HG02623 (cell line): ENCODE results near the gene AP2A1.

Source experiments
- ATAC-seq: cut with Tn5 transposase; IDR thresholded peaks from one replicate; pipeline ENCODE4 v1.9.1; 2021; ENCODE audit warnings: moderate library complexity; ENCODE audit not compliant: unreplicated experiment

AP2A1 gene

DNA sequence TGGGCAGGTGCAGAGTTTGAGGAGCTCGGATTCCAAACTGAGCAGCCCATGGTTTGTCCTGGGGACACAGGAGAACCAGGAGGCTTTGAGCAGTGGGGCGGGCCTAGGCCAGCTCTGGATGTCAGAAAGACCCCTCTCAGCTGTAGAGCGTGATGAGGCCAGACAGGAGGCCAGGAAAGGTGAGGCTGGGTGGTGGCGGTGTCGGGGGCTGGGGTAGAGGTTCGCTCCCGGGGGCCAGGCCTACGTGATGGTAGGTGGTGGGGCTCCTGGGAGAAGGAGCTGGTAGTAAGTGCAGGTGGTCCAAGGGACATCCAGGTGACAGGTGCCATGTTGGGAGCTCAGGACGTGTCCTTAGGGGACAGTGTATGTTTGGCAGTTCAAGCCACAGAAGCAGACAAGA lies 70.6 kb downstream of the AP2A1 start:
- no peak for ATAC-seq

DNA sequence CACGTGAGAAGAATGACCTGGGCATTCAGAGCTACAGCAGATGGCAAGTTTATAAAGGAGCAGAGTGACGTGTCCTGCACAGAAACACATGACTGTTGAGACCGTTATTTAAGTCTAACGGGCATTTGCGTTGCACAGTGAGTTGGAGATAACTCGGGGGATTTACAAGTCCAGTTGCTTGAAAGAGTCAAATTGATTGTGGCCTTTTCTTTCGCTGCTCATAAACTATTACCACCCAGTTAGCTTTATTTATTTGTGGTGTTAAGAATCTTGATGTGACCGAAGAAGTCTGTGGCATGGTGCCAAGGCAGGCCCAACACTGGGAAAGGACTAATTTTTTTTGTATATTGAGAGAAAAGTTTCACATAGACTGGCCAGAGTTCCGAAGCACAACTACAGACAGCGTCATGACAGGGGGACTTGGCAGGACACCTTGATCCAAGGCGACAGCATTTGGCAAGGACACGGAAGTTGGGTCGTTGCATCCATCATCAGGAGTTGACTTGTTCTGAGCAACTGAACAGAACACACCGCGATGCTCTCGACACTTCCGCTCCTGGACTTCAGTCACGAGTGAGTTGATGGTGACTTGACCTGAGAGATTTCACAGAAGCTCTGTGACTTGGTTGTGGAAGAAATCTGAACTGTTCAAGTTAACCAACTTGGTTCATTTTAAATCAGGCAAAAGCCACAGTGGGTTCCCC lies 72.2 kb downstream of the AP2A1 start:
- no peak for ATAC-seq

DNA sequence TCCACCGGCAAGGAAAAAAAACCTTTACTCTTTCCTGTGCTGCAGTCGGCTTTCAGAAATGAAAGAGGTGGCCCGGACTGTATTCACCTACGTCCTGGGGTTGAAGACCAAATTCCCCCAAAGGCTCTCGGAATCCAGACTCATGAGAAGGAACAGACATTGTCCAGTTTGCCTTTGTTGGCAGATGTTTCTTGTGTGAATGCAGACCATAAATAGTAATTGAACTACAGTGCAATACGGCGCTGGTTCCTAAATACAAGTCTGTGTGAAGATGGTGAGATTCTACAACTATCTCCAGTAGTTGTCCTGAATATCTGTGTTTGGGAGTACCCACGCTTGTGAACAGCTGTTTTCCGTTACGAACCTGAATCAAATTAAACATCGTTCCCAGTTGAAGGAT lies 72.9 kb downstream of the AP2A1 start:
- no peak for ATAC-seq

DNA sequence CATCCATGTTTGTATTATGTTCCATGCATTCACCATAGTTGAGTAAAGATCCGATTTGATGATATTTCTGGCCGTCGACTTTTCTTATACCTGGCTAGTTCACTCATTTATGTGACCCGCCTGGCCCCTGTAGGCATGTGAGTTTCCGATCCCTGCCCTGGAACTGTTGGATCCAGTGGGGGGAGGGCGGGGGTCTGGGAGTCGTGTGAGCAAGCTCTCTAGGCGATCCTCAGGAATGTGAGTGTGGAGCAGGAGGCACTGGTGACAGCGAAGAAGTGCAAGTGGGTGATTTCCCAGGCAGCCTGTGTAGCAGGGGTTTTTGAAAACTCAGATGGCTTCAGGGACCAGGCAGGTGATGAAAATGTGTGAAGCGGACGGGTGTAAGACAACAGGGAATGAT lies 73.5 kb downstream of the AP2A1 start:
- no peak for ATAC-seq

DNA sequence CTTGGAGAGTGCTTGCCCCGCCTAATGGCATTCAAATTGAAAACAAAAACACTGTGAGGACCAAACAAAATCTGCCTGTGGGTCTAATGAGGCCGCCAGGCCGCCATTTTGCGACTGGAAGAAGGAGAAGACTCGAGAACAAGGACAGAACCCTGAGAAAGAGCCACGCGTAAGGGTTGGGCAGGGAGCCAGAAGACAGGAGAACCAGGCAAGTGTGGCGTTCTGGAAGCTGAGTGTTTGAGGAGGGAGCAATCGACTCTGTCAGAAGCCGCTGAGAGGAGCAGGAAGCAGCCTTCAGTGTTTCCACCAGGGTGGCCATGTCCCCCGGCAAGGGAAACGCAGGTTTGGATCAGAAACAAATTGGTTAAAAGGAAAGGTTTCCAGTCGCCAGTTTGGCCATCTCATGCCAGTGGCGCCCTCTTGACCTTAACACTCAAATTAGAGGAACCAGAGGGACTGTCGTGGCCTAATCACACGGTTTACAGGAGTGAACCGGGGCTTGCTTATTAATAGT lies 74.0 kb downstream of the AP2A1 start:
- ATAC-seq, result no peak

DNA sequence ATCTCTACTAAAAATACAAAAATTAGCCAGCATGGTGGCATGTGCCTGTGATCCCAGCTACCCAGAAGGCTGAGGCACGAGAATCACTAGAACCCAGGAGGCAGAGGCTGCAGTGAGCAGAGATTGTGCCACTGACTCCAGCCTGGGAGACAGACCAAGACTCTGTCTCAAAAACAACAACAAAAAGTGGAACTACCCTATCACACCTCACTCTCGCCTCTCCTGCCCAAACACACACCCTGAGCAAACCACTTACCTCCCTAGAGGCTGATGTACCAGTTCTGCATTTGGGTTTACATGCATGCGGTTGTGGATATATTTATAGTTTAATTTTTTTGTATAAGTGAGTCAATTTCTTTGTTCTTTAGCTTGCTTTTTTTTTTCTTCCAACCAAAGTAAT lies 76.5 kb downstream of the AP2A1 start:
- ATAC-seq, result no peak

DNA sequence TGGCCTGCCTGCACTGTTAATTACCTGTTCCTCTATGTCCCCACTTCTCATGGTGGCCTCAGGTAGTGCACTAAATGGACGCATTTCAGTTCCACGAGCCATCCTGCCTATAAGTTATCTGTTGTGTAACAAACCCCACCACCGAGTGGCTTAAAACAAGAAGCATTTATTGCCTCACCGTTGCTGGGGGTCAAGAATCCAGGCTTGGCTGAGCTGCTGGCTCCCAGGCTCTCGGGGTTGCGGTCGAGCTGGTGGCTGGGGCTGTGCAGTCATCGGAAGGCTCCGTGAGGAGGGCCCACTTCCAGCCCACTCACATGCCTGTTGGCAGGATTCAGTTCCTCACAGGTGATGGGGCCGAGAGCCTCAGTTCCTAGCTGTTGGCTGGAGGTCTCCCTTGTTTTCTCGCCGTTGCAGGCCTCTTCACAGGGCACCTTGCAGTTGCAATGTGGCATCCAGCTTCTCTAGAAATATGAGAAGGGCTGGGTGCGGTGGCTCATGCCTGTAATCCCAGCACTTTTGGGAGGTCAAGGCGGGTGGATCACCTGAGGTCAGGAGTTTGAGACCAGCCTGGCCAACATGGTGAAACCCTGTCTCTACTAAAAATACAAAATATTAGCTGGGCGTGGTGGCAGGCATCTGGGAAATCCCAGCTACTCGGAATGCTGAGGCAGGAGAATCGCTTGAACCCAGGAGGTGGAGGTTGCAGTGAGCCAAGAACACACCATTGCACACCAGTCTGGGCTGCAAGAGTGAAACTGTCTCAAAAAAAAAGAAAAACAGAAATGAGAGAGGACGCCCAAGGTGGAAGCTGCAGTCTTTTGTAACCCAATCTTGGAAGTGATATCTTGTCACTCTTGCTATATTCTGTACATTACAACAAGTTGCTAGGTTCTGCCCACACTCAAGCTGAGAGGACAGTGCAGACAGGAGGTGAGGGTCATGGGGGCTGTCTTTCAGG lies 77.6 kb downstream of the AP2A1 start:
- no peak for ATAC-seq

DNA sequence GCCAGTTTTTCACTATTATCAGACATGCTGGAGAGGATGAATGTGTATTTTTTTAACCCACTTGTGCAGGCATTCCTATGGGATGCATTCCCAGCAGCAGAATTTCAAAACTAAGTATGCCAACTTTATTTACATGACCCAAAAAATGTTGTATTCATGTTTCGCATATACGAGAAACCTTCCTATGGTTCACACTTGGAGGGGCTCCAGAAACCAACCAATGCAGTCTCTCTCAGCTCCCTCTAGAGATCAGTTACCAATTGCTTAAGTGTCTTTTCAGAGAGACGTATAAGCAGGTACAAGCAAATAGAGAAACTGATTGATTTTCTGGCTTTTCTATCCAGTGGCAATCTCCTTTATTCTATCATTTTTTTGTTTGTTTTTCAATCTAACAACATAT lies 78.6 kb downstream of the AP2A1 start:
- ATAC-seq, result no peak

DNA sequence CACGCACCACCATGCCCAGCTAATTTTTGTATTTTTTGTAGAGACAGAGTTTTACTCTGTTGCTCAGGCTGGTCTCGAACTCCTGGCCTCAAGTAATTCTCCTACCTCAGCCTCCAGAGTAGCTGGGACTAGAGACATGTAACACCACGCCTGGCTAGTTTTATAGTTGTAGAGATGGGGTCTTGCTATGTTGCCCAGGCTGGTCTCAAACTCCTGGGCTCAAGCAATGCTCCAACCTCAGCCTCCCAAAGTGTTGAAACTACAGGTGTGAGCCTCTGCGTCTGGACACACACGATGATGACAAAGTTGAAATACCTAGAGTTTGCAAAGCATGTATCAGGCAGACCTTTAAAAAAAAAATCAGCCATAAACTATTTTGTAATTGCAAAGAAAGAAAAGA lies 79.6 kb downstream of the AP2A1 start:
- ATAC-seq, result no peak

DNA sequence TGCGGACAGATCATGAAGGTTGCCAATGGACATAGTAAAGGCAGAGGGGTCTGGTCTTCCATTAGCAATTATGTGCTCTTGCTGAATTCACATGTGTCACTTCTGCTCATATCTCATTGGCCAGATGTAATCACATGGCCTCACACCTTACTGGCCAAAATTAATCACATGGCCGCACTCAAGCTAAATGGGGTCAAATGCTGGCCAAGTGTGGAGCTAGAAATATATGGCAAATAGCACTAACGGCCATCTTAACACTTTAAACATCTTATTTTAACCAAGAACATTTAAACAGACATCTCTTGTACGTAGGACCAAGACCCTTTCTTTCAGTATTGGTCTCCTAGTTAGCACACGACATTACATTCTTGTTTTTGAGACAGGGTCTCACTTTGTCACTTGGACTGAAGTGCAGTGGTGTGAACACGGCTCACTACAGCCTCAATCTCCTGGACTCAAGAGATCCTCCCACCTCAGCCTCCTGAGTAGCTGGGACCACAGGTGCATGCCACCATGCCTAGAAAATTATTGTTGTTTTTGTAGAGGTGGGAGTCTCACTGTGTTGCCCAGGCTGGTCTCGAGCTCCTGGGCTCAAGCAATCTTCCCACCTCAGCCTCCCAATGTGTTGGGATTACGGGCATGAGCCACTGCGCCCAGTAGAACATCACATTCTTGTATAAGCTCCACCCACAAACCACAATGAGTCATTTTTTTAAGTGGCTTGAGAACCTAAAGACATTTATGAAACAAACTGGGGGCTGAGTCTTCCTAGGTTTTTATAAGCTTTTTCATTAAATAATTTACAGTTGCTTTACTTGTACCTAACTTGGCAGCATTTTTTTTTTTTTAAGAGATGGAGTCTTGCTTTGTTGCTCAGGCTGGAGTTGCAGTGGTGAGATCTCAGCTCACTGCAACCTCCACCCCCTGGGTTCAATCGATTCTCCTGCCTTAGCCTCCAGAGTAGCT lies 81.2 kb downstream of the AP2A1 start:
- no peak for ATAC-seq

DNA sequence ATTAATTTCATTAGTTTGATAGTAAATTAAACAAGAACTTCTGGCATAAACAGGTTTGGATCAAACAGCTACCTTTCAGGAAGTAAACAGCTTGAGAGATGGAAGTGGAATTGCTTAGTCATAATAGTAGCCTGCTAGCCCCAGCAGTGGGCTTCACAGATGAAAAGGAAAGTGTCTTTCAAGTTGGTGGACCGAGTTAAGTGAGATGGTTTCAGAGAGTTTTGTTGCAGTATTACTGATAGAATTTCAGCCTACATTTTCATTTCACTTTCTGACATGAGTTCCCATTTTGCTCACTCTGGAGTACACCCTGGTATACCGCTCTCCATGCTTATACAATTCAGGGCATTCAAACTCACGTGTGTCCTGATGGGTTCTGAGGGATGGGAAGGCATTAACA lies 82.1 kb downstream of the AP2A1 start:
- no peak for ATAC-seq

DNA sequence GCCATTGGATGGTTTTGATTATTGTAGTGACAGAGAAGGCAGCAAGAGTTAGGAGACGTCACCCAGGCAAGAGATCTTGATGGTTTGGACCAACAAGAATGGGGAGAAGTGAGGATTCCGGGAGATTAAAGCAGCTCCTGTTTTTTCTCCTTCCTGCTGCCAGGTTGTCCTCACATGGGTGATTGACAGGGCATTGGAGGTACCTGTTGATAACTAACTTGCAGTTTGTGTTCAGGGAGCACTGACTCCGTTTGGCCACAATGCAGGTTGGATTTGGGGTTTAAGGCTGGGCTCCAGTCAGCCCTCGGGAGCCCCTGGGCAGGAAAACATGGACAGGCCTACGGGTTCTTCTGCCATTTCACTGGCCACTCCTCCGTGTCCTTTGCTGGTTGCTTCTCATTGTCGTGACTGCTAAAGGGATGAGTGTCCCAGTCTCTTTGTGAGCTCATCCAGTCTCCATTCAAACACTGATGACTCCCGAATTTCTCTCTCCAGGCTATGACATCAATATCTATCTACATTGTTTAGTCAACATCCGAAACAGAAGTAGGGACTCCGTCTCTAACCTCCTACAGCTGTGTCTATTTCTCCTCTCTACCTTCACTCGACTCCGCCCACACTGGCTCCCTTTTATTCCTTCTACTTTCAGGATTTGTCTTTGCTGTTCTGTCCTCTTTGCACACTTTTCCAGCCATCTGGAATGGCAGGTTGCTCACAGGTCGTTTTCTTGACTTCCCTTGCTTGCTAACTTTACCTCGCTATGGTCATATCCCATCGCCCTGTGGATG lies 82.8 kb downstream of the AP2A1 start:
- ATAC-seq, result no peak

DNA sequence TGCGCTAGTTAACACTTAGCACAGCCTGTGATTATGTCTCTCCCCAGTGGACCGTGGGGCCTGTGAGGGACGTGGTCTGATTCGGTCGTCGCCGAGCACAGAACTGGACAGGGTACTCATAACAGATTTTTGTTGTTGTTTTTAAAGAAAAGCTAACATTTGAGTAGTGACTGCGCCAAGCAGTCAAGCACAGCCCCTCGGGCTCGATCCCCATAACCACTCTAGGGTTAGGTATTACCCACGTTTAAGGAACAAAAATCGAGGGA lies 83.4 kb downstream of the AP2A1 start:
- ATAC-seq, result no peak

DNA sequence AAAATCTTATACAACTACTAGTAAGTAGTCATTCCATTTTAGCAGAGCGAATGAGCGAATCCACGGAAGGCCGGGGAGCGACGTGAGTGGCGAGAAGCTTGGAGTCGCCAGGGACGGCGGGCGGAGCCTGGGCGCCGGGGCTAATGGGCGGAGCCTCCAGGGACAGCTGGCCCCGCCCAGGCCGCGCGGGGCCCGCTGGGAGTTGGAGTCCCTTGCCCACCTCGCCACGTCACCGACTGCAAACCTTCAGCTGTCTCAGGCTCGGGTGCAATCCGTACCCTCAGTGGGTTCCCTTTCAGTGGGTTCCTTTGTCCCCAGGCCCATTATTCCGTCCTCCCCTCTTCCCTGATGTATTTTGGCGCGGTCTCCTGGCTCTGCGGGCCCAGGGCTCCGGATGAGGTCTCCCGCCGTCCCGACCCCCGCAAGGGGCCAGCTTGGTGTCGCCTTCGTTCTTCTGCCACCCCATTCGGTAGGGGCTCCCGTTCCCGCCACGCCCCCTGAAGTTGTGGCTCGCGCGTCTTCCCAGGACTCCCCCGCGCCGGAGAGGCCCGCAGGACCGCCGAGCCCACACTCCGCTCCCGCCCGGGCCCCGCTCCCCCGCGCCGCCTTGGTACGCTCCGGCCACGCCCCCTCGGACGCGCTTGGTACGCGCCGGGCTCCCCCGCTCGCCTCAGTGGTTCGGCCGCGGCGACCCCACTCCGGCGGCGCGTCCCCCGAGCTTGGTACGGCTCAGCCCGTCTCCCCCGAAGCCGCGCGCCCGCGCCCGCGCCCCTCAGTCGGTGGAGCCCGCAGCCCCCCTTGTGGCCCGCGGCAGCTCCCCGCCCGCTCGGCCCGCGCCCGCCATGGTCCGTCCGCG lies 83.9 kb downstream of the AP2A1 start, which contains the start of gene PTOV1:
Gene PTOV1 (plus strand): TSS at position 673 of the 856 bp plus-strand sequence.
- peak; percentile 54 for ATAC-seq

DNA sequence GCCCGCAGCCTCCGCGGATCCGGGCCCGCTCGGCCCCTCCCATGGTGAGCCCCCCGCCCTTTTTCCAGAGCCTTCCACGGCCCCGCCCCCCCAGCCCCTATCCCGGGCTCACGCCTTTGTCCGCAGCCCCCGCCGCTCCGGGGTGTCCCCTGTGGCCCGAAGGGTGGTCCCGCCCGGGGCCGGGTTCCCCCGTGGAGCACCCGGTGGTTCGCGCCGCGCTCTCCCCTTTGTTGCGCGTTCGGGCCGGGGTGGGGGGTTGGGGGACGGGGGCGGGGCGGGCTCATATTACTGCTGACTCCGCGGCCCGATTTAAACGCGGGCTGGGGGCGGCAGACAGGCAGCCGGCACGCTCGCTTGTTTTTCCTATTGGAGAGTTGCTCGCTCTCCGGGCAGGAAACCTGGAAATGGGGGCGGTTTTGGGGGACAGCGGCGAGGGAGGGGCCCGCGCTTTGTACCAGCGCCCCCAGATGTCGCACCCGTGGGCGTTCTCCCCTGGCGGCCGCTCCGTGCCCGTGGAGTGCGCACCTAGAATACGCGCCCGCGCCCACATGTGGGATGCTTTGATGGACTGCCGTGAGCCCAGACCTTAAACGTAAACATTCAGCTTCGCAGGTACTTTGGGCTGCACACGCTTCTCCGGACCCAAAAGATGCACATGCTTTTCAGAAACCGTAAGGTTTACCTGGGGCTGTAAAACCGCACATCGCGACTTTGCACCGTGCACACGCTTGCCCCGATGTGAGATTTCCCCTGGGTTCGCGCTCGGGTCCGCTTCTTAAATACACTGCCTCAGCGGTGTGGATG lies 84.9 kb downstream of the AP2A1 start:
- no peak for ATAC-seq

DNA sequence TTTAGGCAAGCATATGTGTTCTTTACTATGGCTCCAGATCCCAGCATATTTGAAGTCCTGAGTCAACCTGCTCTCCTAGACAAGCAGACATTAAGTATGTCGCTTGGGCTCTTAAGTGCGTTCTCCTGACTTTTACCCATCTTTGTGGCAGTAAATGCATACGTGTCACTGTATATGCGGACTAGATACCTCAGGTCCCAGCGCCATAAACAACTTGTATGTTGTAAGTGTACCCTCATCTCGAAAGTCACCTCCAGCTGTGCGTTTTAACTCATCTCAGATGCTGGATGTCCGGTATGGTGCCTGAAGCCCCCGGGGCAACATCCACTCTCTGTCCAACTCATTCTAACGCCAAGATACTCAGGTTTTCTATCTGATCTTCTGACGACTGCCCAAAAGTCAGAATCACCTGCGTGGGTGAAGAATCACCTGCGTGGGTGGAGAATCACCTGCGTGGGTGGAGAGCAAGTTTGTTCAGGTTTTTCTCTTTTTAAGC lies 85.9 kb downstream of the AP2A1 start:
- no peak for ATAC-seq

DNA sequence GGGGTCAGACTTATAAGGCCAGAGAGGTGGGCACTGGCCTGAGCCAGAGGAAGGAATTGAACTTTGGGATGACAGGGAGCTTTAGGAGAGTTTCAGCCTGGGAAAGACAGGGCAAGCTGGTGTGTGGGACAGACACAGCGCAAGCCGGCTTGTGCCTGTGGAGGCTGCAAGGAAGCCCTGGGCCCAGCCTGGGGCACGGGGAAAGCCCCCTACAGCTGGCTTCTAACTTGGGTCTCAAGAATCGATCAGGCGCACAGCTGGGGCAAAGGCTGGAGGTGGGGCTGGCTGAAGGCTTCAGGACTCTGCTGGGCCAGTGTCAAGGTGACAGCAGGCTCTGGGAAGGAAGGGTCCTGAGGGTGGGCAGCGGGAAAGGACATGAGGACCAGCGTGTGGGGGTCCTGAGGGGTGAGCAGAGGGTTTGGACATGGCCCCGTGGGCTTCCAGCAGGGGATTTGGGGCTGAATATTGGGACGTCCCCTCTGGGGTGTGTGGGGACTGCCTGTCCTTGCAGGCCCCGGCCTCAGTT lies 87.1 kb downstream of the AP2A1 start:
- no peak for ATAC-seq
